HG03280 (cell line): Measurements from ENCODE around the gene THTPA.

ENCODE experiments used
- ATAC-seq: cut with Tn5 transposase; IDR thresholded peaks from one replicate; pipeline ENCODE4 v1.9.1; 2021; ENCODE audit warnings: mild to moderate bottlenecking, moderate library complexity; ENCODE audit not compliant: unreplicated experiment

Gene THTPA

GRCh38 chr14:23555882-23556699, at the start of gene THTPA:
Gene THTPA (plus strand): TSS chr14:23556271. CDS start chr14:23556758, 487 bp downstream.
- peak; percentile 87 for ATAC-seq

GRCh38 chr14:23512156-23512555, 43.9 kb upstream of the THTPA start:
- no peak for ATAC-seq

DNA sequence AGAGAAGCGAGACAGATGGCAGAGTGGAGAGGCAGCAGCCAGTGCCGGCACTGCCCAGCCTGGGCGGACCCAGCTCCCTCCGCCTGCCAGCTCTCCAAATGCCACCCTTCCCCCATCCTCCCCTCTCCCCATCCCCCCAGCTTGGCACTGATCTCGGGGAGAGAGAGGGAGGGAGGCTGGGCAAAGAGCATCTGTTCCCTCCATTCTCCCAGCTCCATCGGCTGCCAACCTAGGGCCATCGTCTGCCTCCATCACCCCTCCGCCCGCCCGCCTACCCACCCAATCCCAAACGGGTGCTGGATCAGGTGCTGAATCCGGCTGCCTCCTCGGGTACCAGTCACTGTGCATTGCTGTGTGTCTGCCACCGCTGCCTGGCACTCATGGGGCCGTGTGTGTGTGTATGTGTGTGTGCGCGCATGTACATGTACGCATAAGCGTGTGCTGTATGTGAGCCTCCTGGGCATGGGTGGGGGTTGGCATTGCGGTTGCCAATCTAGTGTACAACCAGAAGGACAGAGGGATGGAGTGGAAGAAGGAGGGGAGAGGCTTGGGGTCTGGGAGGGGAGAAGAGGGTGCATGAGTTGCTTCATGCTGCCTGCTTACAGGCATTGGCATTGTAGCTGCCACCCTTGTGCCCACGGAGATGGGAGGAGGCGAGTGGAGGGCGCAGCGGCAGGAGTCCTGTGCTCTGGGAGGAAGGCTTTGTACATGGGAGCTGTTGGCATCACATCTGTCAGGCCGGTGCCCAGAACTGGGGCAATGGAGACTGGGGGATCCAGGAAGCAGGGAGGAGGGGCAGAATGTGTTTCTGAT, 42.9 kb upstream of the THTPA start:
- no peak for ATAC-seq

GRCh38 chr14:23513818-23514643, 42.0 kb upstream of the THTPA start:
- no peak for ATAC-seq

DNA sequence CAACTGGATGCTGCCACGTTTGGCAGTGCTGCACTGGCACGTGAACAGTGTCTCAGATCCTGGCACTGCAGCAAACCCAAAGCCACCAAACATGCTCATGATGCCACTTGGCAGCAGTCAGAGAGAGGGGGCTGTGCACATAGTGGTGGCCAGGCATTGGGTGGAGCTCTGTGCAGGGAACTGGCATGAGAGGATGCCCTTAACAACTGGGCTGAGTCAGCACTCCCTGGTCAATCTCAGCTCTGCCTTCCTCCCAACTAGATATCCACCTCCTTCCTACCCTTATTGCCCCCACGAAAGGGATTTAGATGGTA, 41.5 kb upstream of the THTPA start:
- no peak for ATAC-seq

GRCh38 chr14:23517650-23518326, 38.3 kb upstream of the THTPA start:
- ATAC-seq: no peak

DNA sequence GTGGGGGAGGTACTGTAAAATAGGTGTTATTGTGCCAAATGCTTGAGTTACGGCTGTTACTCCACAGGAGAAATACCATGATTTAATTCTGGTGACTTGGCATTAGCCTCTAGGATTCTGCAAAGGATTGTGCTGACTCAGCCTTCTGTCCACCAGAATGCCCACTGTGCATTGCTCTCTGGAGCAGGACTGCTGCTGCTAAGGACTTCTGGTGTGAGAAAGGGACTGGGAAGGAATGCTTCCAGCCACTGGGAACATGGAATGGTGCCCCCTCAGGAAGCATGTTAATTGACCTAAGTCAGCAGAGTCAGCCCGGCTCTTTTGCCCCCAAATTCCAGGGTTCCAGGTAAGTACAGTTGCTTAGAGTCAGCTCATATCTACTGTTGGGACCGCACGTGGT, 37.4 kb upstream of the THTPA start:
- no peak for ATAC-seq

- ATAC-seq: no peak
These were observed 35.1 kb upstream of the THTPA start for GRCh38 chr14:23520899-23521533.

- ATAC-seq: no peak
These were observed 34.1 kb upstream of the THTPA start for GRCh38 chr14:23521785-23522640.

GRCh38 chr14:23522643-23523198, 33.4 kb upstream of the THTPA start:
- ATAC-seq: no peak

DNA sequence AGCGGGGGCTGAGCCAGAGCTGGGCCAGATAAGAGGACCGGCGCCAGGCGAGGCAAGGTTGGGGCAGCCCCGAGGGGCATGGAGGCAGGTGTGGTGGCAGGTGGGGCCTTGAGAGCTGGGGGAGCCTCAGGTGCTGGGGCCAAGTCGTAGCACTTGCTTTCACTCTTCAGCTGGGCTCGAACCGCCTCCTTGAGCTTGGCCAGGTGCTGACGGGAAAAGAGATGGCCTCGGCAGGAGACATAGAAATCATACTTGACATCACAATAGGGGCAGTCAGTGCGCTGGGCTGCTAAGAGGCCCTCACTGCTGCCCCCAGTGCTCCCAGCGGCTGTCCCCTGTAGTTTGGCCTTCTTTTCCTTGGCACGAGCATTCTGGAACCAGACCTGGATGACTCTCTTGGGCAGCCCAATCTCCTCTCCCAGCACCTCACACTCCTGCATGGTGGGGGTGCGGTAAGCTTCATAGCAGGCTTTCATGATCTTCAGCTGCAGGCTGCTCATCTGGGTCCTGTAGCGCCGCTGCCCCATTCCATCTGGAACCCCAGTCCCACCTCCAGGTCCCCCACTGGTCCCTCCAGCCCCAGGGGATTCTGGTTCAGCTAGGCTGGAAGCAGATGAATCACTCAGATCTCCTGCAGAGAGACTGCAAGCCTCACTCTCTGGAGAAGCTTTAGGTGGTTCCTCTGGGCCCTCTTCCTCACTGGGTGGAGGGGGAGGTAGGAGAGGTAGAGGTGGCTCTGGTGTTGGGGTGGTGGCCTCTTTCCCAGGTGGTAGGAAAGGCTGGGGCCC, 32.6 kb upstream of the THTPA start:
- no peak for ATAC-seq

DNA sequence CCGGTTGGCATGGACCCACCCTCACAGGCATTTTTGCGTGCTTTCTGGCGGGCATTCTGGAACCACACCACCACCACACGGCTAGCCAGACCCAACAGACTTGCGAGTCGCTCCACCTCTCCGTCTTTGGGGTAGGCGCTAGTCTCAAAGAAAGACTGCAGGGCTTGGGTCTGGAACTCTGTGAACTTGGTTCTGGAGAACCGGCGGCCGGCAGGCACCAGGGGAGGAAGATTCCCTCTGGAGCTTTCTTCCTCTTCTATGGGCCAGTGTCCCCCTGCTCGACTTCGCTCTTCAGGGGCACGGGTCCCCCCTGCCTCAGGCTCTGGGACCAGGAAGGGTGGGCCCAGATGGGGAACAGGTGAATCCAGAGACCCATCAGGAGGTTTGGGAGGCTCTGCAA, 31.1 kb upstream of the THTPA start:
- ATAC-seq: no peak

DNA sequence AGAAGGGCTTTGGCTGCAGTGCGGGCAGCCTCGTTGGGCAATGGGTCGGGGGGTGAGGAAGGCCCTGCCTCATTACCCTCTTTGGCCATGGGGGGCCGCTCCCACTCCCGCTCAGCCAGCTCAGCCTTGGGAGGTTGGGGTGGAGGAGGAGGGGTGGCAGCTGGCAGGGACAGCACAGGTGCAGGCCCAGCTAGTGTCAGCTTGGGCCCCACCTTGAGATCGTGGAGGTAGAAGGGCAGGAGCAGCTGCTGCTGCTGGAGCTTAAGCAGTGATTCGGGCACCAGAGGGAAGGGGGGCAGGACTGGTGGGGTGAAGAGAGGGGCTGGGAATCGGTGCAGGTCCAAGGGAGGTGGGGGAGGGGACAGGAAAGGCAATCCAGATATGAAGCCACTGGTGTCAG, 30.5 kb upstream of the THTPA start:
- ATAC-seq: no peak

GRCh38 chr14:23528555-23528954, 27.5 kb upstream of the THTPA start:
- ATAC-seq: no peak

DNA sequence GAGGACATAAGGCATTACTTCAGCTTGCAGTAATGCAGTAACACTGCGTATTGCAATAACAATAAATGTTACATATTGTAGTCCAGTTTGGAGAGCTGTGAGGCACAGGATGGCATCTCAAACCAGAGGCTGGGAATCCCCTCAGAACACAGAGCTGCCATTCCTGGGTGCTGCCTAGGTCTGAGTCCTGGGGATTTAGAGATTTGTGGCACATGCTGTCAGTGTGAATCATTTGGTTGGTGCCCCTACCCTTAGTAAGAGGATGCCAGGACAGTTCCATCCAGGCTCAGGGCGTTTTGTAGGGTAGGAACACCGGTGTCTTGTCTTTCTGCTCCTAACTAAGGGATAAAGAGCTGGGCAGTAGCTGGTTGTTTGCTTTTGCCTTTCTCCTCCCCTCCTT, 27.1 kb upstream of the THTPA start:
- no peak for ATAC-seq

DNA sequence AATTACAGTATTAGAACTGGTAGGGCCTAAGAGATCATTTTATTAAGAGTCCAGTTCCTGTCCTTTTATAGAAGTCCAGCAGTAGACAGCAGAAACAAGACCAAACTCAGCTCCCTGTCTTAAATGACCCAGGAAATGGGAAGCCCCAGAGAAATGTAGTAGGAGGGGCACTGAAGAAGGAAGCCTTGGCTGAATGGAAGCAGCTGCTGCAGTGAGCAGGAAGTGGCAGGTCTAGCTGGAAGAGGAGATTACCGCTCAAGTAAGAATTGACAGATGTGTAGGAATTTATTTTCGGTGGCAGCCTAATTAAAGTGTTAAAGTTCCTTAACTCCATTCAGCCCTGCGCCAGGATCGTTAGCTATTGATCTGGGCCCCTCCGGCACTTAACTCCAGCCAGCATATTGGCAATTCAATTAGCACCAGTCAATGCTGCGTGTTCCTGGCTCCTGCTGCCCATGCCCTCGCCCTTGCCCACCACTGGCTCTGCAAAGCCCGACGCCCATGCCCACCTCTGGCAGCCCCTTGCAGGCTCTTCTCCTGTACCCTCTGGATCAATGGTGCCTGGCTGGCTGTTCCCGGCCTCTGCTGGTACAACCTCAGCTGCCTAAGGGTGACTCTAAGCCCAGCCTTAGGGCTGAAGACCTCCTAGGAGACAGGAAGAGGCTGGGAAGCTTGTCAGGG, 25.6 kb upstream of the THTPA start:
- no peak for ATAC-seq

DNA sequence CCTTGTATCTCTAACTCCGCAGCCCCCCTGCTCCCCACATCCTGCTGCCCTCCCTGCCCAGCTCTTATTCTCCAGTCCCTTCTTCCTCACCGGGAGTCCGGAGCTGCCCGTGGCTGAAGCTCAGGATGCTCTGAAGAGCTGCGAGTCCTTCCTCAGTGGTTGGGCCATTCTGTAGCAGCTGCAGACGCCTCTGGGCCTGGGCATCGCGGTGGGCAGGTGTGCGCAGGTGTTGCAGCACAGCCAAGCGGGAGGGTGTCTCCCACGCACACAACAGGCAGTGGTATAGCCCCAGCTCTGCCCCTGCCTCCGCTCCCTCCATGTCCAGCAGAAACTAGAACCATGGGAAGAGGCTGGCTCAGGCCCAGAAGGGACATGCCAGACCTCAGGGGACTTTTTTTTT, 24.7 kb upstream of the THTPA start:
- no peak for ATAC-seq

- no peak for ATAC-seq
These were observed 23.4 kb upstream of the THTPA start for GRCh38 chr14:23532658-23533057.
